KOPT-K1 (cell line): ENCODE data around the gene ZIC4.

Source experiments
- H3K27ac ChIP-seq: fragments of 200-600 bp; sonication (generic); 2 replicates; pipeline ENCODE4 v1.5.1; 2016; ENCODE audit warnings: antibody characterized with exemption, mild to moderate bottlenecking, low read depth, low read length; ENCODE audit not compliant: poor library complexity, severe bottlenecking
- H3K36me3 ChIP-seq: fragments of 200-600 bp; sonication (generic); 2 replicates; pipeline ENCODE4 v1.5.1; 2017; ENCODE audit warnings: antibody characterized with exemption, mild to moderate bottlenecking, low read length, moderate library complexity; ENCODE audit not compliant: insufficient read depth
- H3K9me3 ChIP-seq: fragments of 200-600 bp; sonication (generic); 2 replicates; pipeline ENCODE4 v1.5.1; 2017; ENCODE audit warnings: antibody characterized with exemption, low read length, mild to moderate bottlenecking; ENCODE audit not compliant: insufficient read depth, poor library complexity, severe bottlenecking

The ZIC4 gene

DNA sequence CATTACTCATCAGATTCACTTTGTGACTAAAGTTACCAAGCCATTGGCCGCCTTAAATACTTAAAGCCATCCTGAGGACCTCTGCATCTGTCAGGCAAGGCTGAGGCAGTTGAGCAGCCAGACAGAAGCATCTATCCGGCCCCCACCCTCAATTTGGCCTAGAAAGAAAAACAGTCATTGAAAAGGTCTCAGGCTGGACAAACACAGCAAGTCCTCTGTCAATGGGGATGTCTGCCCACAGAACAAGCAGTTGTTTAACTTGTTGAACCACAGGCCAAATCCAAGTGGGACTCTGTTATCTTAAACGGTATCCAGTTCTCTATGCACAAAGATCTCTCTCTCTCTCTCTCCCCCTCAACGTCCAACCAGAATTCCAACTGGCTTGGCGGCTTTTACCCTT is 2.8 kb downstream of the ZIC4 start:
- H3K36me3 ChIP-seq, result no peaks in the 10 kb centered on the region
- no peak overlapping the region for H3K27ac ChIP-seq
- H3K9me3 ChIP-seq, result peaks cover 11% of the 10 kb centered on the region

DNA sequence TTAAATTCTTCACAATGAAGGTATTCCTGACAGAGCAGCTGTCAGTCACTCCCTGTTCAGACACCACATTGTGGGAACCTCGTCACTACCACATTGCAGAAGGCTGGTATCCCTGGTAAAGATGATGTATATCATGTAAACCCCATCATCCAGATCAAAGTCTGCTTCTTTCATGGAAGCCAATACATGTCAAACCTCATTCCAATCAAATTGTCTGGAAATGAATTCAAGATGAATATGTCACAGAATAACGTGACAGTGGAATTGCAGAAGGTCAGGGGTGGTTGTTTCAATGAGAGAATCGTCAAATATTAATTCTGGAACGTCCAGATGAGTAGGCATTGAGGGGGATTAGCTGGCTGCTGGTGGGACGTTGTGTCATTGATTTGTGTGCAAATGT is 4.2 kb downstream of the ZIC4 start:
- Histone ChIP-seq H3K36me3 (no peaks in the 10 kb centered on the region), H3K9me3 (peaks cover 8% of the 10 kb centered on the region), H3K27ac (no peak overlapping the region)

DNA sequence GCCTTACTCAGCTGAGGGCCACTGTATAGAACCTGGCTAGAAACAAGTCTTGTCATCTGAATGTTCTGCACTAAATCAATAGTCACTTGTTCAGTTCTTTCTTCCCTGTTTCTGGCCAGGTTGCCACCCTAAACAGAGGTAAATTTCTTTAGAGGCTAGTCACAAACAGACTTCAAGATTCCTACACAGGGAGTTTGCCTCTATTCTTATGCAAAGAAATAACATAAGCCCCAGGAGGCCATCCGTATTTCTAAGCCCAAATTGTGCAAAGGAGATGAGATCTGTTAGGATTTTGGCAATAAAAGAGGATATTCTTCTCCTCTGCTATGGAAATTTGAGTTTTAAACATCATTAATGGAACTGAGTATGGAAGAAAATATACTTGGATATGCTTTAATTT is 4.9 kb downstream of the ZIC4 start:
- H3K27ac ChIP-seq, result no peak overlapping the region
- H3K36me3 ChIP-seq, result no peaks in the 10 kb centered on the region
- peaks cover under 1% of the 10 kb centered on the region for H3K9me3 ChIP-seq

DNA sequence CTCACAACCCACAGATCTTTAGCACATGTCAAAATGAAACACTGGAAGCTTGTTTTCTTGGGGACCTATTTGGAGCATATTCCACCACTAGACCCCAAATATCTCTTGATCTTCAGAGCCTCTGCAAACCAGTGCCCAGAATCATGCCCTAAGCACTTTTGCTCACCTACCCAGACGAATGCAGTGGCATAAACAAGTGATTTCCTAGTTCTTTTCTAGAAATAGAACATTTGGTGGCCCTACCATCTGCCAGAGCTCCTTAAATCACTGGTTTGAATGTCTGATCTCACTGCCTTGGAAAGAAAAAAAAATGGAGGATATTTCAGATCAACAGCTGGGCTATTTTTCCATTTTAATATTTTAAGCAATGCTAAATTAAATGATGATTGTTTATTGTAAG is 5.3 kb downstream of the ZIC4 start:
- Histone ChIP-seq H3K36me3 (no peaks in the 10 kb centered on the region), H3K27ac (no peak overlapping the region)

DNA sequence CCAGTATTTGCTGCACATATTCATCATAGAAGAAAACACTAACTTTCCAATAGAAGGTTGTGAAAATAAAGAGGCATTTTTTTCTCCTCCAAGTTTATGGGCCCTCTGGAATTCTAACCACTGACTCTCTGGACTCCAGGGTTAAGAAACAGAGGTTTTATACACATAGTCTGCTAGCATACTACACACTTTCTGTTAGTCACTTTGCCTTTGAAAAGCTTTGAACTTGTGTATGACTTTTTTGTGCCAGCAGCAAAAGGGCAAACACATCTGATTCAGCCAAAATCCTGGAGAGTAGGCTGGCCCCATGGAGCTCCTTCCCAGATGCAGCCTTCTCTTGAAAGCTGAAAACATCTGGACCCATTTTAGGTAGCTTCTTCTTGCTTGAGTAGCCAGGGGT is 6.2 kb downstream of the ZIC4 start:
- Histone ChIP-seq H3K27ac (no peak overlapping the region), H3K9me3 (peaks cover 9% of the 10 kb centered on the region), H3K36me3 (no peaks in the 10 kb centered on the region)

More for the DNA sequence above, 5.3 kb downstream of the ZIC4 start:
- peaks cover 2% of the 10 kb centered on the region for H3K9me3 ChIP-seq

DNA sequence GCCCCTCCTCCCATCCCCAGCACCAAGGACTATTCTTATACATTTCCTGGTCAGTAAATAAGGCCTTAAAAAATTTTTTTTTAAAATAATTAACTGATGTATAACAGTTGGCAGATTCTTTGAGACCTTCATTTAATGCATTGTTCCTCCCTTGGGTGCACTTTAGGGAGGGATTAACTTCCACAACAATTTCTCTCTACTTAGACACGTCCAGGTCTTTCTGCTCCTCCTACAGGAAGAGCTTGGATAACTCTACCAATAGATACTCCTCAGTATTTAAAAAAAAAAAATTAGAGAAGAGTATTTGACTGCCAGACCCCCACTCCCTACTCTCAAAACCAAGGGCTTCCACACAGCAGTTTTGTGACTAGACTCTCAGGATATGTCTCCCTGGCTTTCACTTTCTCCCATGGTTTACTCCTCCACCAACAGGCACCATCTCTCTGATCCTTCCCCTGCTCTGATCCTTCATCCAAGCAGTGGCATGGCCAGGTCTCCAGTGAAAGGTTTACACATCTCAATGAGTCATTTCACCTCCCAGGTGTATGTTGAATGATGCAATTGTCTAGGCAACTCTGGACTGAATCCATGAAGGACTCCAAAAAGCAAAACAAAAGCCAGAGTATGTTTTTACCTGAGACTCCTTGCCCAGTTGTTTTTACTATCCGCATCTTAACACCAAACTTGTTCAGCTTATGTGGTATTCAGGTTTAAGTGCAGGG is 7.4 kb downstream of the ZIC4 start:
- no peak overlapping the region for H3K27ac ChIP-seq
- H3K36me3 ChIP-seq, result no peaks in the 10 kb centered on the region
- peaks cover 9% of the 10 kb centered on the region for H3K9me3 ChIP-seq

DNA sequence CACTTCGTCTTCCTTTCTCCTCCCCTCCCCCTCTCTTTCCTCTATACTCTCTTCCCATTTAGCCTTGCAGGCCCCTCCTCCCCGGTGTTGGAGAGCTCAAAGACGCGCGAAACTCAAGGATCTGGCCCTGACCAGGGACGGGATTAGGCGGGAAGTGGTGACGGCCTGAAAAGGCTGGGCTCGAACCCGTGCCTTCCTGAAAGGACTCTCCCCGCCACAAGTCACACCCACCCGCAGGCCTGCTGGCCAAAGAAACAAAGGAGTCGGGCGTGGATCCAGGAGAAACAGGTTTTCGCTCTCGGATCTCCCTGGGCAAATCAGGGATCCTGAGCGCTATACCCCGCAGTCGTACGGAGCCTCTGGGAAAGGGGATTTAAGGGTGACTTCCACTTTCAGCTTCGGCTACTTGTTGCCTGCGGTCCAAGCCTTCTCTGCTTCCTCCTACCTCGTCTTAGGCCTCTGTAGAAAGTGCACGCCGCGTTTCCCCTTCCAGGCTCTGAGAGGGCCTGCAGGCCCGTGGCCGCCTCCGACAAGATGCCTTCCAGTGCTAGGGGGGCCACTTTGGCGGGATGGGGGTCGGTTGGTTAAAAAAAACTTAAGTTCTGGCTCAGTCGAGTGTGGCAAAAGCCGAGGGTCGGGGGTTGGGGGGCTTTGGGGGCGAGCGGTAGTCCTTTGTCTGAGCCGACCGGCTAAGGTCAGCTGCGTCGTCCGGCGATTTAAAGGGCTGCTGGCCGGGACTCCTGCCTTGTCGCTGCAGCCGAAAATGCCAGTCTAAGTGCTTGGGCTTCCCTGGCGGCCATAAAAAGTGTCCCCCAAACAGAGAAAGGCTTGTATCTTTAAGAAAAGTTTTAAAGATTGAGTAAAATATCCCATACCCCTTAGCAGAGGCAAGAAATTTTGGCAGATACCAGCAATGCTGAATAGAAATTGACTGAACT is 8.2 kb downstream of the ZIC4 start:
- Histone ChIP-seq H3K9me3 (peaks cover 9% of the 10 kb centered on the region), H3K27ac (no peak overlapping the region), H3K36me3 (no peaks in the 10 kb centered on the region)

DNA sequence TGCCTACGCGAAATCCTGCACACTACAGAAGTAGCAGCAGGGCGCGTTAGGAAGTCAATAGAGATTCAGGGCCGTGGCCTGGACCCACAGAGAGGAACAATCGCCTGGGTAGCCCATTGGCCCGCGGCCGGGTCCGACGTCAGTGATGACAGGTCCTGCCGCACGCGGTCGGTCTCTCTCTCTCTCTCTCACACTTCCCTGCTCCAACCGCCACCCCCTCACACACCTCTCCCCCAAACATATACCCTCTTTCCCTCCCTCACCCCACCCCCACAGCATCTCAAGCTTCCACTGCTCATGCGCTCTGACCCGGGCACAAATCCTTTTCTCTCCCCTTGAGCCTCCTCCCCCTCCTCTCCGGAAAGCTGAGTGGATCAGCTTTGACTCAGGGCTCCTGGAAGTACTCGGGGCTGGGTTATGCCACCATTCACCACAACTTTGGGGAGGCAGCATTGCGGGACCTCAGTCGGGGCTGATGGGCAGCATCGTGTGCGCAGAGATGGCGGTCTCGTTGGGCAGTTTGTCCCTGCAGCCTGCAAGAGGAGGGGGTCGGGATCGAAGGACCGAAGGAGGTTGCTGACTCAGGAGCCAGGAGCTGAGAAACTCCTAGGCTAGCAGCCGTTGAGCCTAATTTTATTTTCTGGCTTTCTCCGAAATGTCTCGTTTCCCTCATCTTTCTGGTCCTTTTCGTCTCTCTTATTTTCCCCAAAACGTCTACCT is 9.0 kb downstream of the ZIC4 start:
- peaks cover 9% of the 10 kb centered on the region for H3K9me3 ChIP-seq
- H3K27ac ChIP-seq, result no peak overlapping the region

DNA sequence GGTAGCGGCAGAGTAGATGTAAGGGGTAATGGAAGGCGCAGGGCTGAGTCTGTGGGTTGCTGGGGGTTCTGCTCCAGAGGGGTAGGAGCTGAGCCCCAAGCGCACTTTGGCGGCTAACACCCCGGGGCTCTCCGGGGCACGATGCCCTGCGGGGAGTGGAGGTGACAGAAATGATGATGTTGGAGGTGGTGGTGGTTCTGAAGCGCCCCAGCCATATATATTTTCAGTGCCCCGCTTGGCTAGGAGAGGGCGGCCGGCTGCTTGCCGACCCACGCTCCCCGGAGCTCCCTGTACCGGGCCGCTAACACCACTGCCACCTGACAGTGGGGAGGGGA is 9.7 kb downstream of the ZIC4 start:
- Histone ChIP-seq H3K27ac (no peak overlapping the region), H3K9me3 (peaks cover 9% of the 10 kb centered on the region), H3K36me3 (no peaks in the 10 kb centered on the region)

More for the DNA sequence above, 9.0 kb downstream of the ZIC4 start:
- H3K36me3 ChIP-seq, result no peaks in the 10 kb centered on the region

DNA sequence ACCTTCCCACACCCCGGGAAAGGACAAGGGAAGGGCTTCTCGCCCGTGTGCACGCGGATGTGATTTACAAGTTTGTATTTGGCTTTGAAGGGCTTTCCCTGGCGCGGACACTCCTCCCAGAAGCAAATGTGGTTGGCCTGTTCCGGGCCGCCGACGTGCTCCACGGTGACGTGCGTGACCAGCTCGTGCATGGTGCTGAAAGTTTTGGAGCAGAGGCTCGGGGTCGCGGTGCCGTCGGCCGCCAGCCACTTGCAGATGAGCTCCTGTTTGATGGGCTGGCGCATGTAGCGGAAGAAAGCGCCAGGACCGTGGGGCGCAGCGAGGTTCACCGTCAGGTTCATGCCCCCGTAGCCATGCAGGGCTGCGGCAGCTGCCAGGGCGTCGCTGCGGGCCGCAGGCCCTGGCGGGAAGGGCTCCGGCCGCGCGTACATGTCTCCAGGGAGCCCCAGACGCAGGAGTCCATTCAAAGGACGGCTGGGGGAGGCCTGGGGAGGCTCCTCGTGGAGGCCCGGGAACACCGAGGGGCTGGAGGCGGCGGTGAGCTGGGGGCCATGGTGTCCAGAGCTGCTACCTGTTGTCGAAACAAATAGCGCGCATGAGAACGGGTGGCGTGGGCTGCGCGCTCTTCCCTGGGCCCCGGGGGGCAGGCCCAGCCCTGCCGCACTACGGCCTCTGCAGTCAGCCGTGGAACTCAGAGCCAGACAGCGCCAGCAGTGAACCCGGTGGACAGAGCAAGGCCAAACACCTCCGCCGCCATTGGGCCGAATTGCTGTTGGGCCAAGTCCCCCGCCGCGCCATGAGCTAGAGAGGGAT is 10.2 kb downstream of the ZIC4 start:
- Histone ChIP-seq H3K36me3 (no peaks in the 10 kb centered on the region), H3K9me3 (peaks cover 11% of the 10 kb centered on the region), H3K27ac (no peak overlapping the region)

DNA sequence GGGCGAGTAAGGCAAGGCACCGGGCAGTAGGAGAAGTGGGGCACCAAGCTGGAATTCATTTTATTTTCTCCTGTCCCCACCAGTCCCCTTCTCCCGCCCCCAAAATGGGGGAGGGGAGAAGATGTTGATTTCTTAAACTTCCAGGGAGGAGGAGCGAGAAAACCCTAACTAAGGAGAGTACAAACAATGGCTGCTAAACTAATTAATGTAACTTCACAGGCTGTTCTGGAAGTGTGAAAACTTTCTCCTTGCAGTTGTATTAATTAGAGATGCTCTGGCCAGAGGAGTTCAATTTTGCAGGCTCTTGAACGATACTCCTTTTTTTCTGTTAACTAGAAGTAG is 11.5 kb downstream of the ZIC4 start:
- H3K9me3 ChIP-seq, result peaks cover 17% of the 10 kb centered on the region
- no peak overlapping the region for H3K27ac ChIP-seq
- no peaks in the 10 kb centered on the region for H3K36me3 ChIP-seq

DNA sequence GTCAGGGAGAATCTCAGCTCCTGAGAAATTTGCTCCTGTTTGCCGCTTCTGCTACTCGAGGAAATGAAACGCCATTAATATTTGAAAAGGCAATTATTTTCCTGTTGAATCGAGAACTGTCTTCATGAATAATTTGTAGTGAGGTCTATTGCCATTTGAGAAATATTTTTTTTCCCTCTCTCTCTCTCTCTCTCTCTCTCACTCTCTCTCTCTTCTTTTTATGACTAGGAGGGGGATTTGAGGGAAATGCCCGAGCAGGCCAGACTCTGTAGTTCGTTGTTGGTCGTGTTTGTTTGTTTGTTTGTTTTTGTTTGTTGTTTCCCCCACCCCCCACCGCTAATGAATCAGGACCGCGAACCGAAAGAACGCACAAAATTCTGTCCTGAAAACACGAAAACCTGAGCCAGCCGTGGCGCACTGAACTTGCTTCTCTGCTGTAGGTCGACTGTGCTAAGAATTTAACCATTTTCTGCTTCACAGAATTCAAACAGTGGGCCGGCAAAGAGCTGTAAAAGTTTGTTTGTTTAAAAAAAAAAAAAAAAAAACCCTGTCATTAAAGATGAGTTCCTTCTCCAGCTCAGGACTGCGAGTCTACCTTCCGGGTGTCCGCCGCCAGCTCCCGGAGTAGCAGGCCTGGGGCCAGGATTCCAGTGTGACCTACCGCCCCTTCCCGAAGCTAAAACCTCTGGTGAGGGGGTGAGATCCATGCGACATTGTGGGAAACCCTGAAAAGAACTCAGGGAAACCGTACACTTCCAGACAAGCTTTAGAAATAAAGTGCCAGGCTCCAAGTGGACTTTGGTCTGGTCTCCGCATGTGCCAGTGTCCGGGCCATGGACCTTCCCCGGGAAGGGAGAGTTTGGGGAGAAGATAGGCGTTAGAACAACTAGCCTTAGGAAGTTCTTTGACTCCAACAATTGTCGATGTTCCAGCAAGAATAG is 12.1 kb downstream of the ZIC4 start:
- Histone ChIP-seq H3K27ac (no peak overlapping the region), H3K9me3 (peaks cover 17% of the 10 kb centered on the region), H3K36me3 (no peaks in the 10 kb centered on the region)

DNA sequence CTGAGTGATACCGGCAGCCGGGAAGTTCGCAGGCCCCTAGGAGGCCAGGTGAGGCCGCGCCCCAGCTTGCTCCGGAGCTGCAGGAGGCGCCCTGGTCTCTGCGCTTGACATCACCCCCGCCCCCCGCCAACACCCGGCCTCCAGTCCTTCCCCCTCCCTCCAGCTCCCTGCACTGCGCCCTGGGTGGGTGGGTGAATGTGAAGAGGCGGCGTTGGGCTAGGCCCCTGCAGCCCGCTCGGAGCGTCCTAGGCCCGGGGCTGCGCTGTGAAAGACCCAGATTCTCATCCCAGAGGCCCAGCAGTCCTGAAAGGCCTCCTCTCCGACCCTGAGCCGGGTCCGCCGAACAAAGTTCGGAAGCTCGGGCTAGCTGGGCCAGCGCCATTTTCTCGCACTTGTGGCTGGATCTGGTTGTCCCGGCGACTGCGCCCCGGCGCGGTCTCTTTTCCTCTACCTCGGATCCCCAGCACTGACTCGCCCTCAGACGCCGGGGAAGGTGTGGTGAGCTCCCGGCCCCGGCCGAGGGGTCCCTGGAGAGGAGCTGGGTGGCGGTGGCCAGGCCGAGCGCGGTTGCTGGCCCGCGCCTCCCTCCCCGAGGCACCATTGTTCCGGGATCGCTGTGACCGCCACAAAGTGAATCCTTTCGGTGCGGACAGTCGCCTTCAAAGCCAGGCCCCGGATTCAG is 12.9 kb downstream of the ZIC4 start:
- Histone ChIP-seq H3K36me3 (no peaks in the 10 kb centered on the region), H3K27ac (no peak overlapping the region), H3K9me3 (peaks cover 17% of the 10 kb centered on the region)
